Upper lobe of right lung (tissue), 1 donor: ENCODE measurements around the gene SNAP47. TPM values are rescaled to one million over a fixed set of nuclear protein-coding genes. Genes with fewer than 3 reads are reported as not detected.

Experiments used
- ATAC-seq: fragments of 200-7000 bp; cut with Tn5 transposase; one replicate; pipeline ENCODE4 v1.9.1; 2020; ENCODE audit warnings: mild to moderate bottlenecking, moderate library complexity
- DNase-seq: peaks from one replicate; pipeline ENCODE4 v3.0.0-alpha.2; 2020
- H3K27ac ChIP-seq: fragments of 200-600 bp; one replicate; pipeline ENCODE4 v1.8.0; 2022
- H3K27me3 ChIP-seq: fragments of 200-600 bp; one replicate; pipeline ENCODE4 v1.8.0; 2022; ENCODE audit warnings: mild to moderate bottlenecking
- H3K36me3 ChIP-seq: fragments of 200-600 bp; one replicate; pipeline ENCODE4 v1.8.0; 2022
- H3K4me1 ChIP-seq: fragments of 200-600 bp; one replicate; pipeline ENCODE4 v1.8.0; 2022
- H3K4me3 ChIP-seq: fragments of 200-600 bp; one replicate; pipeline ENCODE4 v1.8.0; 2022; ENCODE audit warnings: mild to moderate bottlenecking
- H3K9me3 ChIP-seq: fragments of 200-600 bp; one replicate; pipeline ENCODE4 v1.8.0; 2022
- intact Hi-C: fragments of 100-400 bp; cut with DNase I; formaldehyde crosslinking; loops from one replicate; pipeline ENCODE4 v1.11.0; 2022
- total RNA-seq: library from RNA; stranded (reverse); fragmentation: NEBNext Ultra II Directional; extraction: Animal tissue kit (Norgen Biotek cat#: 25700); gene quantifications from one replicate; pipeline ENCODE4 v1.2.1, GENCODE V29; 2021
- TF ChIP-seq, protein P1 (sequence below): fragments of 200-600 bp; IDR thresholded peaks from one replicate; pipeline ENCODE4 v1.8.0; 2022; ENCODE audit warnings: antibody characterized with exemption
- donor health status: DM: no; HTN: yes; CAD: no; lungs with severe emphysema.

The SNAP47 gene
- total RNA-seq, 1 donor from 2014 or later: 27.7 TPM

DNA sequence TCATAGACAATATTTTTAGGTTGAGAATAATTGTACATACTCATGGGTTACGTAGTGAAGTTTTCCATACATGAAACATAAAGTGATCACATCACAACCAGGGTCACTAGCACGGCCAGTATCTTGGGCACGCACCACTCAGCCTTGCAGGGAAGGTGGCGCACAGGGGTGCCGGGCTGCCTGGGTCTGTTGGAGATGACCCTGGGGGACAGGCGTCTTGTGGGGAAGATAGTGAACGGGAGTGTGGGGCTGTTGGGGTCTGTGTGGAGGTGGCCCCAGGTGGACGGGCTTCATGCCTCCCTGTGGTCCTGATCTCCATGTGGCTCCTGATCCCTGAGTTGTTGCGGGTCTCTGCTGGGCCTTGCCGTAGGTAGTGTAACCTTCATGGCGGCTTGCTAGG, 41.9 kb downstream of the SNAP47 start:
- TF ChIP-seq, protein P1, sequence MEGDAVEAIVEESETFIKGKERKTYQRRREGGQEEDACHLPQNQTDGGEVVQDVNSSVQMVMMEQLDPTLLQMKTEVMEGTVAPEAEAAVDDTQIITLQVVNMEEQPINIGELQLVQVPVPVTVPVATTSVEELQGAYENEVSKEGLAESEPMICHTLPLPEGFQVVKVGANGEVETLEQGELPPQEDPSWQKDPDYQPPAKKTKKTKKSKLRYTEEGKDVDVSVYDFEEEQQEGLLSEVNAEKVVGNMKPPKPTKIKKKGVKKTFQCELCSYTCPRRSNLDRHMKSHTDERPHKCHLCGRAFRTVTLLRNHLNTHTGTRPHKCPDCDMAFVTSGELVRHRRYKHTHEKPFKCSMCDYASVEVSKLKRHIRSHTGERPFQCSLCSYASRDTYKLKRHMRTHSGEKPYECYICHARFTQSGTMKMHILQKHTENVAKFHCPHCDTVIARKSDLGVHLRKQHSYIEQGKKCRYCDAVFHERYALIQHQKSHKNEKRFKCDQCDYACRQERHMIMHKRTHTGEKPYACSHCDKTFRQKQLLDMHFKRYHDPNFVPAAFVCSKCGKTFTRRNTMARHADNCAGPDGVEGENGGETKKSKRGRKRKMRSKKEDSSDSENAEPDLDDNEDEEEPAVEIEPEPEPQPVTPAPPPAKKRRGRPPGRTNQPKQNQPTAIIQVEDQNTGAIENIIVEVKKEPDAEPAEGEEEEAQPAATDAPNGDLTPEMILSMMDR: no peak
- Histone ChIP-seq H3K36me3 (peaks cover 14% of the 10 kb centered on the region), H3K27ac (no peak overlapping the region), H3K4me1 (no peaks in the 10 kb centered on the region), H3K9me3 (no peaks in the 10 kb centered on the region), H3K27me3 (no peaks in the 10 kb centered on the region), H3K4me3 (no peak overlapping the region)
- DNase-seq (peak; percentile 52), ATAC-seq (no peak)
- intact Hi-C loops: no loop called here

DNA sequence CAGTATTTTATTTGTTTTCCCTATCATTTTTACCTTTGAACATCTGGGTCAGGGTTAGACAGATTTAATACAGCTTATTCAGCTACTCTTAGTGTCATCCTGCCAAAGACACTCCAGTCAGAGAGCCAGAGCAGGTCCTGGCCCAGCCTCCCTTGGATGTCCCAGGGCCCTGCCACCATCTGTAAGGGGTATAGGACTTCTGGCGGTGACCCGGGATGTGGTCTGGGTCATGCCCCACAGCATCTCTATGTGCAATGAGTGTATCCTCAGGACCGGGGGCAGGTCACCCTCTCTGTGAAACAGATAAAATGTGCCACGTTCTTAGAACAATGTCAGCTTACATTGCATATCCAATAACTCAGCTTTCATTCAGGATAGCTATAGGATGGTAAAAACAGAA, 42.4 kb downstream of the SNAP47 start:
- TF ChIP-seq, protein P1: no peak
- ATAC-seq (no peak), DNase-seq (peak; percentile 11)
- no peaks in the 10 kb centered on the region for H3K9me3 ChIP-seq
- H3K4me3 ChIP-seq: no peak overlapping the region
- intact Hi-C loops: no loop called here
- no peak overlapping the region for H3K27ac ChIP-seq
- H3K4me1 ChIP-seq: no peaks in the 10 kb centered on the region
- peaks cover 14% of the 10 kb centered on the region for H3K36me3 ChIP-seq
- no peaks in the 10 kb centered on the region for H3K27me3 ChIP-seq

DNA sequence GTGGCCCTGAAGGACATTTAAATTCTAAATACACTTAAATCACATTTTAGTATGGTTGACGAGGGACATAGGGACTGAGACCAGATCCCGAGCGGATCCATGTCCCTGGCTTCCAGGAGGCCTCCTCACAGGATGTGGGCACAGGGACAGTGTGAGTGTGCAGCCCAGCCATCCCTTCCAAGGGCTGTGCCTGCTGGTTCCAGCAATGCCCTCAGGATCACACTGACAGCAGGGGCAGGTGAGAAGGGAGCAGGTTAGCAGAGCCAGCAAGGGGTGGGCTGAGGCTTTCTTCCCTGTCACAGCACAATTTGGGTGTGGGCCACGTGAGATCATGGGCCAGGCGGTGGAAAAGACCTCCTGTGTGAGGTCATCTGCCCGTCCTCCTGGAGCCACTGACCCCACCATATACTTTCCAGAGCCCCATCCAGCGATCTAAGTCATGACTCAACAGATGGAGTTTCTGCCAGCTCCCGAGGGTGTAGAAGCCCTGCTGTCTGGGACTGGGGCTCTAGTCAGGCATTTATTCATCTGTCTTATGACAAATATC, 43.2 kb downstream of the SNAP47 start:
- Histone ChIP-seq H3K4me3 (no peak overlapping the region), H3K4me1 (no peaks in the 10 kb centered on the region), H3K27me3 (no peaks in the 10 kb centered on the region), H3K27ac (no peak overlapping the region), H3K9me3 (no peaks in the 10 kb centered on the region), H3K36me3 (peaks cover 14% of the 10 kb centered on the region)
- TF ChIP-seq, protein P1: no peak
- ATAC-seq (no peak), DNase-seq (peak; percentile 54)
- intact Hi-C loops: no loop called here

DNA sequence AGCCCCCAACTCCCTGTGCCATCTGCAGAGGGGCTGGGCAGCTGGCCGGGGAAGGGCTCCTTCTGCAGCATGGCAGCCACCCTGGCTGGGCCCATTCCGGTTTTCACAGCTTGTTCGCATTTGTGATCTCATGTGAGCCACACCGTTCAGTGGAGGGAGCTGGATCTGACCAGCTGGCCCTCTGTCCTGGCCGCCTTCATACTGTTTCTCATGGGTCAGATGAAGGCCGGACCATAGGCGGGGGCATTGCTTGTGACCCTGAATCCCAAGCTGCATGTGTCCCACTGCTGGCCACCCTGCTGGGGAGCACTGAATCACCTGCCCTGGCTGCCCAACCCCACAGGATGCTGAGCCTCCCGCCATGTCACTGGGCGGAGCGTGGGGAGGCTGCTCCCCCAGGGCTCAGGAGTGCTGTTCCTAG, 43.8 kb downstream of the SNAP47 start:
- Histone ChIP-seq H3K9me3 (no peaks in the 10 kb centered on the region), H3K4me1 (no peaks in the 10 kb centered on the region), H3K27me3 (no peaks in the 10 kb centered on the region), H3K27ac (no peak overlapping the region), H3K36me3 (peaks cover 14% of the 10 kb centered on the region), H3K4me3 (no peak overlapping the region)
- intact Hi-C loops: no loop called here
- TF ChIP-seq, protein P1: no peak
- ATAC-seq: no peak
- peak; percentile 42 for DNase-seq

DNA sequence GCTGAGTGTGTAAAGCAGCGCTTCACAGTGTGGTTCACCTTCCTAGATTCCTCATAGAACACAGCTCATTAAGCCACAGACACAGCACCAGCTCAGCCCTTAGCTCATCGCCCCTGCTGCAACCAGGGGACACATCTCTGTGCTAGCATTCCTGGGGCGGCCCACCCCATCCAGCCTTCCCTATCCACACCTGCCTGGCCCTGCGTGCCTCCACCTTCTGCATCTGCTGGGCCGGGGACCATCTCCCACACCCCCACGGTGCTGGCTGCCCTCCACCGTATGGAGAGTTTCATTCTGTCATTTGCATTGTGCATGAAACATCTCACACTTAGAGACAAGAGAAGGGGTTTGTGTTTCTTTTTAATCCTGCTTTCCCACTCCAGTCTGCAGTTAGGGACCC, 44.5 kb downstream of the SNAP47 start:
- no peaks in the 10 kb centered on the region for H3K4me1 ChIP-seq
- TF ChIP-seq, protein P1: no peak
- peaks cover 14% of the 10 kb centered on the region for H3K36me3 ChIP-seq
- DNase-seq: peak; percentile 25
- no peak for ATAC-seq
- no peak overlapping the region for H3K27ac ChIP-seq
- no peaks in the 10 kb centered on the region for H3K9me3 ChIP-seq
- no peak overlapping the region for H3K4me3 ChIP-seq
- no peaks in the 10 kb centered on the region for H3K27me3 ChIP-seq
- intact Hi-C loops: no loop called here
